RWPE1 (cell line): ENCODE data around the gene ELAPOR1.
A peak's percentile ranks its signal among the peaks of the same experiment; 100 is the strongest.

Experiments
- CTCF ChIA-PET: fragments of 350-600 bp; sonication (Branson Sonifier 250); formaldehyde crosslinking; extraction: SDS; loops from one replicate; lab custom pipeline; 2021; lab: Yijun Ruan, JAX
- POLR2A ChIA-PET: fragments of 400-600 bp; formaldehyde crosslinking; extraction: SDS; loops from one replicate; lab custom pipeline; 2020; ENCODE audit warnings: antibody characterized with exemption; ENCODE audit not compliant: low non-redundant PET; lab: Yijun Ruan, JAX
- DNase-seq: peaks from one replicate; pipeline ENCODE4 v3.0.0; 2012; ENCODE audit warnings: low spot score
- H3K27ac ChIP-seq: fragments of 450-650 bp; 2 replicates; pipeline ENCODE4 v1.5.1; 2017
- CTCF ChIP-seq: fragments of 450-650 bp; conservative IDR thresholded peaks from 2 replicates; pipeline ENCODE4 v1.5.1; 2017; ENCODE audit warnings: low read depth, mild to moderate bottlenecking

ELAPOR1 gene

GRCh38 chr1:109079240-109079622 is 34.7 kb upstream of the ELAPOR1 start:
- DNase-seq, result no peak
- POLR2A ChIA-PET, result no interaction called here
- CTCF ChIA-PET, result no interaction called here
- H3K27ac ChIP-seq, result no peak overlapping the region
- no peak for TF ChIP-seq CTCF

GRCh38 chr1:109080441-109081082 is 33.4 kb upstream of the ELAPOR1 start:
- DNase-seq, result no peak
- ChIA-PET POLR2A (no interaction called here), CTCF (no interaction called here)
- no peak overlapping the region for H3K27ac ChIP-seq
- TF ChIP-seq CTCF, result no peak

GRCh38 chr1:109083501-109083900 is 30.4 kb upstream of the ELAPOR1 start:
- no peak overlapping the region for H3K27ac ChIP-seq
- CTCF ChIA-PET, result no interaction called here
- POLR2A ChIA-PET, result interaction anchor here (0.6 kb wide), 1 partner anchor 43 kb away, joined by 7 read pairs; no protein-coding TSS in a partner anchor
- TF ChIP-seq CTCF, result no peak
- DNase-seq, result no peak

- ChIA-PET POLR2A (interaction anchor here (0.6 kb wide), 1 partner anchor 44 kb away, joined by 7 read pairs; no protein-coding TSS in a partner anchor), CTCF (no interaction called here)
- H3K27ac ChIP-seq, result no peak overlapping the region
- no peak for DNase-seq
- TF ChIP-seq CTCF, result no peak
Measured at GRCh38 chr1:109083923-109084322, 30.0 kb upstream of the ELAPOR1 start.

GRCh38 chr1:109084563-109085517 is 29.1 kb upstream of the ELAPOR1 start:
- TF ChIP-seq CTCF, result no peak
- POLR2A ChIA-PET, result no interaction called here
- CTCF ChIA-PET, result interaction anchor here (0.7 to 1.0 kb wide), 2 partner anchors 28 to 182 kb away, joined by 3 to 5 read pairs; a partner anchor contains a TSS

GRCh38 chr1:109089242-109090015 is 24.5 kb upstream of the ELAPOR1 start:
- POLR2A ChIA-PET, result no interaction called here
- peak; percentile 59 for DNase-seq
- CTCF ChIA-PET, result interaction anchor here (0.5 to 2.6 kb wide), 7 partner anchors 10 to 1138 kb away, joined by 3 to 11 read pairs (median 5); a partner anchor contains a TSS
- peak overlapping the region; percentile 94 for H3K27ac ChIP-seq
- peak; percentile 82 for TF ChIP-seq CTCF

More at GRCh38 chr1:109084563-109085517, 29.1 kb upstream of the ELAPOR1 start:
- DNase-seq, result no peak
- no peak overlapping the region for H3K27ac ChIP-seq
